HepG2 (cell line): ENCODE measurements around the gene WNT2B. TPM values are rescaled to one million over a fixed set of nuclear protein-coding genes. Genes with fewer than 3 reads are reported as not detected.

ENCODE experiments used
- ATAC-seq: fragments of 200-7000 bp; cut with Tn5 transposase; 3 replicates; pipeline ENCODE4 v1.9.1; 2020; ENCODE audit warnings: mild to moderate bottlenecking, moderate library complexity
- BruUV-seq: library from RNA; stranded (reverse); fragments of 400-500 nt; replicated peaks from 2 replicates; lab custom pipeline; 2021; lab: Mats Ljungman, UMichigan
- CTCF ChIA-PET: fragments of 300-600 bp; formaldehyde crosslinking; extraction: SDS; loops from one replicate; lab custom pipeline; 2021; ENCODE audit warnings: low total read pairs, inconsistent platforms, low intra/inter-chr PET ratio; lab: Yijun Ruan, JAX
- POLR2A ChIA-PET: fragments of 350-600 bp; sonication (Branson Sonifier 250); formaldehyde crosslinking; loops from one replicate; lab custom pipeline; 2020; ENCODE audit warnings: antibody characterized with exemption, inconsistent platforms; lab: Yijun Ruan, JAX
- DNase-seq: peaks from one replicate; pipeline ENCODE4 v3.0.0-alpha.2; 2015; ENCODE audit warnings: low spot score
- FAIRE-seq: peaks from 3 replicates; lab custom pipeline; 2011; peaks lifted over from hg19 to GRCh38; lab: Jason Lieb, UNC
- H2AFZ ChIP-seq: one replicate; pipeline ENCODE4 v1.6.1; 2011; ENCODE audit warnings: low read length, inconsistent platforms
- H3K27ac ChIP-seq: fragments of 300-600 bp; 3 replicates; pipeline ENCODE4 v1.8.0; 2011; ENCODE audit warnings: mixed run types, mild to moderate bottlenecking, mixed read lengths, low read length, inconsistent platforms; ENCODE audit not compliant: insufficient read depth; ENCODE audit errors: extremely low read length
- H3K27me3 ChIP-seq, 2 experiments: fragments of 200-600 bp in 1 of 2; 2 replicates in 1 of 2; 3 replicates in 1 of 2; pipeline versions ENCODE4 v1.6.0 to v1.8.0; 2011; ENCODE audit warnings: low read length in 2 of 2, mild to moderate bottlenecking in 2 of 2, moderate library complexity in 2 of 2, inconsistent platforms in 1 of 2; ENCODE audit not compliant: insufficient read depth in 2 of 2, control insufficient read depth in 1 of 2
- H3K36me3 ChIP-seq, 2 experiments: fragments of 200-600 bp in 1 of 2; replicated peaks in 1 of 2; 2 replicates in 1 of 2; 3 replicates in 1 of 2; pipeline versions ENCODE4 v1.5.1 to v1.8.0; 2011; ENCODE audit warnings: low read length in 2 of 2, inconsistent platforms in 1 of 2; ENCODE audit not compliant: insufficient read depth in 2 of 2, control insufficient read depth in 1 of 2
- H3K4me1 ChIP-seq: 2 replicates; pipeline ENCODE4 v1.5.1; 2012; ENCODE audit warnings: low read length, inconsistent platforms; ENCODE audit not compliant: insufficient read depth
- H3K4me2 ChIP-seq: 2 replicates; pipeline ENCODE4 v1.6.0; 2011; ENCODE audit warnings: low read depth, low read length, inconsistent platforms
- H3K4me3 ChIP-seq, 3 experiments: fragments of 200-600 bp in 1 of 3; sonication (generic), shearing (Covaris generic) in 1 of 3; replicated peaks in 1 of 3; 2 replicates each; pipeline ENCODE4 v1.5.1; 2011 to 2016; ENCODE audit warnings: low read length in 3 of 3, inconsistent platforms in 2 of 3, low read depth in 2 of 3, mild to moderate bottlenecking in 2 of 3, control low read depth in 1 of 3, mixed read lengths in 1 of 3; ENCODE audit not compliant: insufficient read depth in 1 of 3
- H3K79me2 ChIP-seq: one replicate; pipeline ENCODE4 v1.6.1; 2011; ENCODE audit warnings: low read length, inconsistent platforms; ENCODE audit not compliant: insufficient read depth
- H3K9ac ChIP-seq: 2 replicates; pipeline ENCODE4 v1.6.0; 2011; ENCODE audit warnings: mild to moderate bottlenecking, low read depth, low read length, inconsistent platforms; ENCODE audit not compliant: insufficient read depth
- H3K9me3 ChIP-seq: 2 replicates; pipeline ENCODE4 v1.5.1; 2012; ENCODE audit warnings: mild to moderate bottlenecking, low read length
- H4K20me1 ChIP-seq: 2 replicates; pipeline ENCODE4 v1.6.0; 2011; ENCODE audit warnings: inconsistent platforms, mild to moderate bottlenecking, low read length, moderate library complexity; ENCODE audit not compliant: insufficient read depth
- CAMTA2 ChIP-seq: sonication (generic); formaldehyde crosslinking; IDR thresholded peaks from 2 replicates; pipeline ENCODE4 v1.4.0; 2020; ENCODE audit warnings: mild to moderate bottlenecking, missing genetic modification reagents, borderline replicate concordance
- DR1 ChIP-seq: sonication (generic); formaldehyde crosslinking; IDR thresholded peaks from 2 replicates; pipeline ENCODE4 v1.8.0; 2021; ENCODE audit warnings: mild to moderate bottlenecking, missing genetic modification reagents, inconsistent platforms
- POLR2AphosphoS5 ChIP-seq: IDR thresholded peaks from 2 replicates; pipeline ENCODE4 v1.6.1; 2012; ENCODE audit warnings: low read depth, low read length
- PTBP1 ChIP-seq: fragments of 200-400 bp; formaldehyde crosslinking; IDR thresholded peaks from 2 replicates; pipeline ENCODE4 v1.6.1; 2018; ENCODE audit warnings: low read length, low read depth; ENCODE audit not compliant: poor library complexity, severe bottlenecking
- RAD51 ChIP-seq: fragments of 450-650 bp; IDR thresholded peaks from 2 replicates; pipeline ENCODE4 v1.6.1; 2016; ENCODE audit warnings: borderline replicate concordance
- SALL1 ChIP-seq: sonication (generic); formaldehyde crosslinking; IDR thresholded peaks from 2 replicates; pipeline ENCODE4 v1.8.0; 2022; ENCODE audit warnings: mild to moderate bottlenecking, missing genetic modification reagents
- SMYD3 ChIP-seq: sonication (generic); formaldehyde crosslinking; IDR thresholded peaks from 2 replicates; pipeline ENCODE4 v1.8.1; 2023; ENCODE audit warnings: mild to moderate bottlenecking, missing genetic modification reagents
- ZFY ChIP-seq: sonication (generic); formaldehyde crosslinking; IDR thresholded peaks from 2 replicates; pipeline ENCODE4 v1.4.0; 2020; ENCODE audit warnings: missing genetic modification reagents
- ZSCAN22 ChIP-seq: sonication (generic); formaldehyde crosslinking; IDR thresholded peaks from 2 replicates; pipeline ENCODE4 v1.4.0; 2020; ENCODE audit warnings: mild to moderate bottlenecking, missing genetic modification reagents
- whole genome bisulfite sequencing: methylation state at CpG from one replicate; pipeline ENCODE4 v1.1.6; 2017; ENCODE audit warnings: low lambda C conversion rate; 5-methylcytosine and 5-hydroxymethylcytosine counted together
- in situ Hi-C: cut with HindIII; loops from 2 replicates; pipeline ENCODE4 v1.10.0; 2017; ENCODE audit warnings: low pct_unique_long_range_greater_than_20kb; ENCODE audit not compliant: extremely low pct_ligation_motif_present
- intact Hi-C: fragments of 100-400 bp; cut with micrococcal nuclease; formaldehyde crosslinking; loops from one replicate; pipeline ENCODE4 v1.10.0; 2022; ENCODE audit not compliant: unreplicated experiment
- polyA plus RNA-seq, 8 experiments: library from polyadenylated mRNA; depleted of rRNA in 3 of 8; stranded (reverse) in 7 of 8; unstranded in 1 of 8; fragments of >200 nt; fragmentation: Illumina TruSeq in 4 of 8; extraction: Trizol in 4 of 8; gene quantifications; 2 replicates each; pipeline versions ENCODE4 v1.2.1 to v1.2.3, GENCODE V29; 2011 to 2016; ENCODE audit warnings: low read depth in 4 of 8, missing spikeins in 1 of 8, mixed read lengths in 1 of 8; ENCODE audit not compliant: insufficient read depth in 1 of 8
- total RNA-seq, 5 experiments: library from RNA; depleted of rRNA; stranded (reverse); fragments of >200 nt; fragmentation: Illumina TruSeq; extraction: Trizol; gene quantifications; 2 replicates each; pipeline ENCODE4 v1.2.3, GENCODE V29; 2016; ENCODE audit warnings: low read depth in 1 of 5
- TF ChIP-seq, protein P1 (sequence below): sonication (generic); formaldehyde crosslinking; IDR thresholded peaks from 2 replicates; pipeline ENCODE4 v1.9.0; 2021; ENCODE audit warnings: mild to moderate bottlenecking, missing genetic modification reagents
- TF ChIP-seq, protein P2 (sequence below): fragments of 450-650 bp; IDR thresholded peaks from 2 replicates; pipeline ENCODE4 v1.6.1; 2016
- TF ChIP-seq, protein P3 (sequence below): sonication (generic); formaldehyde crosslinking; IDR thresholded peaks from 2 replicates; pipeline ENCODE4 v1.5.0; 2020; ENCODE audit warnings: missing genetic modification reagents
- TF ChIP-seq, protein P4 (sequence below): IDR thresholded peaks from 2 replicates; pipeline ENCODE4 v1.6.1; 2016; ENCODE audit warnings: control low read depth

Gene WNT2B
- total and polyA plus RNA-seq, 2 of the 13 experiments (the other 11 are each of a cell fraction or from before 2014, with no cell fraction given): 0.11 to 0.32 TPM

DNA sequence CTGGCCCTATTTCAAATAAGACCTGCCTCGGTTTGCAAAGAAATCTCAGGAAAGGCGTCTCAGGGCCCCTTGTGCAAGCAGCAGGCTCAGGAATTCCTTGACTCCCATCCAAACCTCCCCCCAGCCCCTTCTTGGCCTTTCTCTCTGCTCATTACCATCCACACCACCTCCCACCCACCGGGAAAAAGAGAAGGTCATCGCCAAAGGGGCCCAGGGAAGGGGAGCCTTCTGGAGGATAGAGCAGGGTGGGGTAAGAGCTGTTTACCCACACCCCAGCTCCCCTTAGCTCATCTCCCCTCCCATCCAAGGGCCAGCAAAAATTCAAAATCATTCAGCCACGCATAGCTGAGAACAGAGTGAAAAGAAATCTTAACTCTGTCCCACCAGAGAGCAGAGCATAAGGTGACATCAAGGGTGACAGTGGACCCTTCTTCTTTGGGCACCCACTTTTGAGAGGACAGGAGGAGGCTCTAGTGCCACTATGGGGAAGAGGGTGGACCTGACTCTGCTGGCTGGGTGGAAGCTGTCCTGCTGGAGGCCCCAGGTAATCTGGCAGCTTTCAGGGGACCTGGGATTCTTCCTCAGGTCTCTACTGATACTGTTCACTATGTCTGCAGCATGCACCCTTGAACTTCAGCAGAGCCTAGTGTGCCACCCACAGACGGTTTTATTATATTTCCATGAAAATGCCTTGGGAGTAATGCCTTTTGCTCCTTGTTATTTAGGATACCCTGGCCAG, 3.9 kb upstream of the WNT2B start:
- H3K27me3 ChIP-seq: peaks cover 18 to 82% of the 10 kb centered on the region in 2 experiments; a peak in 4 of 5 replicates
- BruUV-seq: no TSS peak
- no peak for TF ChIP-seq SMYD3 (CRISPR knock-in tag)
- TF ChIP-seq, protein P1, sequence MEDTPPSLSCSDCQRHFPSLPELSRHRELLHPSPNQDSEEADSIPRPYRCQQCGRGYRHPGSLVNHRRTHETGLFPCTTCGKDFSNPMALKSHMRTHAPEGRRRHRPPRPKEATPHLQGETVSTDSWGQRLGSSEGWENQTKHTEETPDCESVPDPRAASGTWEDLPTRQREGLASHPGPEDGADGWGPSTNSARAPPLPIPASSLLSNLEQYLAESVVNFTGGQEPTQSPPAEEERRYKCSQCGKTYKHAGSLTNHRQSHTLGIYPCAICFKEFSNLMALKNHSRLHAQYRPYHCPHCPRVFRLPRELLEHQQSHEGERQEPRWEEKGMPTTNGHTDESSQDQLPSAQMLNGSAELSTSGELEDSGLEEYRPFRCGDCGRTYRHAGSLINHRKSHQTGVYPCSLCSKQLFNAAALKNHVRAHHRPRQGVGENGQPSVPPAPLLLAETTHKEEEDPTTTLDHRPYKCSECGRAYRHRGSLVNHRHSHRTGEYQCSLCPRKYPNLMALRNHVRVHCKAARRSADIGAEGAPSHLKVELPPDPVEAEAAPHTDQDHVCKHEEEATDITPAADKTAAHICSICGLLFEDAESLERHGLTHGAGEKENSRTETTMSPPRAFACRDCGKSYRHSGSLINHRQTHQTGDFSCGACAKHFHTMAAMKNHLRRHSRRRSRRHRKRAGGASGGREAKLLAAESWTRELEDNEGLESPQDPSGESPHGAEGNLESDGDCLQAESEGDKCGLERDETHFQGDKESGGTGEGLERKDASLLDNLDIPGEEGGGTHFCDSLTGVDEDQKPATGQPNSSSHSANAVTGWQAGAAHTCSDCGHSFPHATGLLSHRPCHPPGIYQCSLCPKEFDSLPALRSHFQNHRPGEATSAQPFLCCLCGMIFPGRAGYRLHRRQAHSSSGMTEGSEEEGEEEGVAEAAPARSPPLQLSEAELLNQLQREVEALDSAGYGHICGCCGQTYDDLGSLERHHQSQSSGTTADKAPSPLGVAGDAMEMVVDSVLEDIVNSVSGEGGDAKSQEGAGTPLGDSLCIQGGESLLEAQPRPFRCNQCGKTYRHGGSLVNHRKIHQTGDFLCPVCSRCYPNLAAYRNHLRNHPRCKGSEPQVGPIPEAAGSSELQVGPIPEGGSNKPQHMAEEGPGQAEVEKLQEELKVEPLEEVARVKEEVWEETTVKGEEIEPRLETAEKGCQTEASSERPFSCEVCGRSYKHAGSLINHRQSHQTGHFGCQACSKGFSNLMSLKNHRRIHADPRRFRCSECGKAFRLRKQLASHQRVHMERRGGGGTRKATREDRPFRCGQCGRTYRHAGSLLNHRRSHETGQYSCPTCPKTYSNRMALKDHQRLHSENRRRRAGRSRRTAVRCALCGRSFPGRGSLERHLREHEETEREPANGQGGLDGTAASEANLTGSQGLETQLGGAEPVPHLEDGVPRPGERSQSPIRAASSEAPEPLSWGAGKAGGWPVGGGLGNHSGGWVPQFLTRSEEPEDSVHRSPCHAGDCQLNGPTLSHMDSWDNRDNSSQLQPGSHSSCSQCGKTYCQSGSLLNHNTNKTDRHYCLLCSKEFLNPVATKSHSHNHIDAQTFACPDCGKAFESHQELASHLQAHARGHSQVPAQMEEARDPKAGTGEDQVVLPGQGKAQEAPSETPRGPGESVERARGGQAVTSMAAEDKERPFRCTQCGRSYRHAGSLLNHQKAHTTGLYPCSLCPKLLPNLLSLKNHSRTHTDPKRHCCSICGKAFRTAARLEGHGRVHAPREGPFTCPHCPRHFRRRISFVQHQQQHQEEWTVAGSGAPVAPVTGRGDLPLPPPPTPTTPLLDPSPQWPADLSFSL (CRISPR knock-in tag): no peak
- TF ChIP-seq POLR2AphosphoS5: no peak
- no peak for TF ChIP-seq SALL1 (CRISPR knock-in tag)
- no peak for TF ChIP-seq RAD51
- TF ChIP-seq CAMTA2 (CRISPR knock-in tag): no peak
- TF ChIP-seq ZFY (CRISPR knock-in tag): no peak
- no peak for TF ChIP-seq PTBP1
- TF ChIP-seq, protein P2, sequence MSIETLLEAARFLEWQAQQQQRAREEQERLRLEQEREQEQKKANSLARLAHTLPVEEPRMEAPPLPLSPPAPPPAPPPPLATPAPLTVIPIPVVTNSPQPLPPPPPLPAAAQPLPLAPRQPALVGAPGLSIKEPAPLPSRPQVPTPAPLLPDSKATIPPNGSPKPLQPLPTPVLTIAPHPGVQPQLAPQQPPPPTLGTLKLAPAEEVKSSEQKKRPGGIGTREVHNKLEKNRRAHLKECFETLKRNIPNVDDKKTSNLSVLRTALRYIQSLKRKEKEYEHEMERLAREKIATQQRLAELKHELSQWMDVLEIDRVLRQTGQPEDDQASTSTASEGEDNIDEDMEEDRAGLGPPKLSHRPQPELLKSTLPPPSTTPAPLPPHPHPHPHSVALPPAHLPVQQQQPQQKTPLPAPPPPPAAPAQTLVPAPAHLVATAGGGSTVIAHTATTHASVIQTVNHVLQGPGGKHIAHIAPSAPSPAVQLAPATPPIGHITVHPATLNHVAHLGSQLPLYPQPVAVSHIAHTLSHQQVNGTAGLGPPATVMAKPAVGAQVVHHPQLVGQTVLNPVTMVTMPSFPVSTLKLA: no peak
- TF ChIP-seq, protein P3, sequence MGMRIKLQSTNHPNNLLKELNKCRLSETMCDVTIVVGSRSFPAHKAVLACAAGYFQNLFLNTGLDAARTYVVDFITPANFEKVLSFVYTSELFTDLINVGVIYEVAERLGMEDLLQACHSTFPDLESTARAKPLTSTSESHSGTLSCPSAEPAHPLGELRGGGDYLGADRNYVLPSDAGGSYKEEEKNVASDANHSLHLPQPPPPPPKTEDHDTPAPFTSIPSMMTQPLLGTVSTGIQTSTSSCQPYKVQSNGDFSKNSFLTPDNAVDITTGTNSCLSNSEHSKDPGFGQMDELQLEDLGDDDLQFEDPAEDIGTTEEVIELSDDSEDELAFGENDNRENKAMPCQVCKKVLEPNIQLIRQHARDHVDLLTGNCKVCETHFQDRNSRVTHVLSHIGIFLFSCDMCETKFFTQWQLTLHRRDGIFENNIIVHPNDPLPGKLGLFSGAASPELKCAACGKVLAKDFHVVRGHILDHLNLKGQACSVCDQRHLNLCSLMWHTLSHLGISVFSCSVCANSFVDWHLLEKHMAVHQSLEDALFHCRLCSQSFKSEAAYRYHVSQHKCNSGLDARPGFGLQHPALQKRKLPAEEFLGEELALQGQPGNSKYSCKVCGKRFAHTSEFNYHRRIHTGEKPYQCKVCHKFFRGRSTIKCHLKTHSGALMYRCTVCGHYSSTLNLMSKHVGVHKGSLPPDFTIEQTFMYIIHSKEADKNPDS: no peak
- no peak for TF ChIP-seq ZSCAN22 (CRISPR knock-in tag)
- TF ChIP-seq, protein P4, sequence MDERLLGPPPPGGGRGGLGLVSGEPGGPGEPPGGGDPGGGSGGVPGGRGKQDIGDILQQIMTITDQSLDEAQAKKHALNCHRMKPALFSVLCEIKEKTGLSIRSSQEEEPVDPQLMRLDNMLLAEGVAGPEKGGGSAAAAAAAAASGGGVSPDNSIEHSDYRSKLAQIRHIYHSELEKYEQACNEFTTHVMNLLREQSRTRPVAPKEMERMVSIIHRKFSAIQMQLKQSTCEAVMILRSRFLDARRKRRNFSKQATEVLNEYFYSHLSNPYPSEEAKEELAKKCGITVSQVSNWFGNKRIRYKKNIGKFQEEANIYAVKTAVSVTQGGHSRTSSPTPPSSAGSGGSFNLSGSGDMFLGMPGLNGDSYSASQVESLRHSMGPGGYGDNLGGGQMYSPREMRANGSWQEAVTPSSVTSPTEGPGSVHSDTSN (CRISPR knock-in tag): no peak
- no peak for TF ChIP-seq DR1 (CRISPR knock-in tag)

More for the DNA sequence above, 3.9 kb upstream of the WNT2B start:
- 6% methylated on average over 6 of the region's 6 CpGs for WGBS
- no peak for DNase-seq
- Histone ChIP-seq H3K27ac (no peak overlapping the region), H3K79me2 (no peaks in the 10 kb centered on the region), H2AFZ (no peak overlapping the region), H3K9me3 (no peaks in the 10 kb centered on the region), H3K4me2 (no peak overlapping the region), H3K4me3 (no peak overlapping the region), H3K4me1 (peaks cover 28% of the 10 kb centered on the region), H3K36me3 (no peaks in the 10 kb centered on the region), H3K9ac (no peak overlapping the region), H4K20me1 (peaks cover 2% of the 10 kb centered on the region; the same call in 1 of the 2 replicates)
- FAIRE-seq: no peak
- POLR2A ChIA-PET: no interaction called here
- in situ Hi-C loops: loop anchor here (10.0 kb wide), 1 partner anchor 200 kb away; the partner anchor contains the start of gene RHOC
- intact Hi-C loops: no loop called here
- CTCF ChIA-PET: no interaction called here
- no peak for ATAC-seq
